ENCODE results near the gene RAB37. TPM values are rescaled to one million over a fixed set of nuclear protein-coding genes. Genes with fewer than 3 reads are reported as not detected.

Gene RAB37
- total RNA-seq, 1 donor from 2014 or later = 1.3 TPM

DNA sequence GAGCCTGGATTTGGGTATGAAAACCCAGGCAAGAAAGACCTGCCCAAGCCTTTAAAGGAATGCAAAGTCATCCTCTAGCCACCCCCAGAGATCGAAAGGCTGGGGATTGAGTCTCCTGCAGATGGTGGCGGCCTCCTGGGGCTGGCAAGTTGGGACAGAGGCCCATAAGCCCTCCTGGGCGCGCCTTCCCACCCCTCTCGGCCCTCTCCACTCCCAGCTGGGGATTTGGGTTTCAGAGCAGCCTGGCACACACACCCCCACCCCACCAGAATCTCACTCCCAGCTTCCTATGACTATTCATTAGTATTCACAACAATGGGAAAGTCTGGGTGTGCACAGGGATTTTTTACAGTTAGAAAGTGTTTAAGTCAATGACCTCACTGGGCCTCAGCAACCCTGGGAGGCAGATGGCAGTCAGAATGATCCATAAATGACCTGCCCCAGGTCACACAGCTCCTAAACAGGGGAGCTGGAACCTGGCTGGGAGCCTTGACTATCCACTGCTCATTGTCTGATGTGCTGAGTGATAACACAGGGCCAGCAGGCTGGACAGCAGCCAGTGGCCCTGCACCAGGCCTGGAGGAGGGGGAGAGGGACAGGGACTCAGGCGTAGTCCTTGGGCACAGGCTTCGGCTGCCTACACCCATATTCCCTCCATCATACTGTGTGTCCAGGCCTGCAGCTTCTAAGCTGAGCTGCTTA lies 23.5 kb downstream of the RAB37 start:
- no peak for DNase-seq (ENCODE audit: low spot score)

DNA sequence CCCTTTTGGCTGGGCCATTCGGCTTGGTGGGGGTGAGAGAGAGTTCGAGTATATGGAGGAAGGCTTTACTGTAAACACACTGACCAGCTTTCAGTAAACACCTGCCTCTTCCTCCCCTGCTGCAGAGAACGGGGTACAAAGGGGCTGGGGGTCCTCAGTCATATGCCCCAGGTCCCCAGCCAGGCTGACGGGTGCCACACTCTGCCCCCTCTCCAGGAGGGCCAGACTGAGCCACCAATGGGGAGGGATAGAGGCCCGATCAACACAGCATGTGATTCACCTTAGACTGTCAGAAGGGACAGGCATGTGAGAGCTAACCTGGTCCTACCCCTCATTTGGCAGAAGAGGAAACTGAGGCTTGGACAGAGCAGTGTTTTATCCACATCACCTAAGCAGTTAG lies 24.4 kb downstream of the RAB37 start:
- no peak for DNase-seq (ENCODE audit: low spot score)

DNA sequence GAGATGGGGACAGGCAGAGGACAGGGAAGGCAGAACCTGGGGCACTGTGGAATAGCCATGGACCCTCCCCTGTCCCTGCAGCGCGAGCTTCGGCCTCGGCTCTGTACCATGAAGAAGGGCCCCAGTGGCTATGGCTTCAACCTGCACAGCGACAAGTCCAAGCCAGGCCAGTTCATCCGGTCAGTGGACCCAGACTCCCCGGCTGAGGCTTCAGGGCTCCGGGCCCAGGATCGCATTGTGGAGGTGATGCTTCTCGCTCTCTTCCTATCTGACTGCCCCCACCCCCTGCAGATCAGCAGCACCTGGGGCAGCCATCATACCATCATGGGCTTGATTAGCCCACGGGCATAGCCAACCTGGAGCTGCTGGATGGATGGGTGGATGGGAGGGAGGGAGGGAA lies 24.9 kb downstream of the RAB37 start:
- no peak for DNase-seq (ENCODE audit: low spot score)

DNA sequence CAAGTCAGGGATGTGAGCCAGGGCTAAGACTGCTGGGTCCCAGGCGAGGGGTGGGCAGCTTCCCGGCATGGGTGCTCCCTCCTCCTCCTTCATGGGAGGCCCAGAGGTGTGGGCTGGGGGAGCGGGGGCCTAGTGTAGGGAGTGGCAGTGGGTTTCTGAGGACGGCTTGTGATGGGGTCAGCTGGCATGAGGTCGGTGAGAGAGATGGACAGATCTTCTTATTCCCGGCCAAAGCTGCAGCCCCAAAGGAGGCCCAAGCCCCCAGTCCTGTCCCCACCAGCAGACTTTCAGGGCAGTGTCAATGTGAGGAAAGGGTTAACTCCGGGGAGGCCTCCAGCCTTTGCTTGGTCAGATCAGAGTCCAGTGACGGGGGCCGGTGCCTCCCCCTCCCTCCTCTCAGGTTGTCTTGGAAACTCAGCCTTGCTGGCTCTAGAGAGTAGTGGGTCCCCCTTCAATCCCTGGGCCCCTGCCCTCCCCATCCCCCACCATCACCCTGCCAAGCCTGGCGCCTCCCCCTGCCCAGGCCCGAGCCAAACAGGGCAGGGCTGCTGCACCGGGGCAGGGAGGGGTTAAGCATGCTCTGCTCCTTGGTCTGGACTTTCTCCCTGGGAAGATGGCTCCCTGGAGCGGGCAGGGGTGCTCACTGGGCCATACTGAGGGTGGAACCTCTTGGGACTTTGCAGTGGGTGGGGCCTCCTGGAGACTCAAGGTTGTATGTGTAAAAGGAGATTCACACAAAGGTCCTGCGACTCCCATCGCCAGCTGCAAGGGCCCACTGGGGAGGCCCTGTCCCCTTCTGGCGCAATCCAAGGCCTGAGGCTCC lies 26.7 kb downstream of the RAB37 start:
- DNase-seq (ENCODE audit: low spot score) = no peak

- no peak for DNase-seq (ENCODE audit: low spot score)
Observed at GRCh38 chr17:74764751-74765286, 27.8 kb downstream of the RAB37 start.

DNA sequence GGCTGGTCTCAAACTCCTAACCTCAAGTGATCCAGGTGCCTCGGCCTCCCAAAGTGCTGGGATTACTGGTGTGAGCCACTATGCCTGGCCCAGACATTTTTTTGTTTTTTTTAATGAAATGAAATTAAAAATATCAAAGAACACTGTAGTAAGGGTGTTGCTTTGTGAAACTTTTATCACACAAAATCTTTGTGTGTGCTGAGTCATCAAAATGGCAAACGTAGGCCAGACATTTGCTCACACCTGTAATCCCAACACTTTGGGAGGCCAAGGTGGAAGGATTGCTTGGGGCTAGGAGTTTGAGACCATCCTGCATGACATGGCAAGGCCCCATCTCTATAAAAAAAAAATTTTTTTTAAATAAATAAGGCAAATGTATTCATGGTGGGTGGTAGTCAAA lies 29.4 kb downstream of the RAB37 start:
- no peak for DNase-seq (ENCODE audit: low spot score)

DNA sequence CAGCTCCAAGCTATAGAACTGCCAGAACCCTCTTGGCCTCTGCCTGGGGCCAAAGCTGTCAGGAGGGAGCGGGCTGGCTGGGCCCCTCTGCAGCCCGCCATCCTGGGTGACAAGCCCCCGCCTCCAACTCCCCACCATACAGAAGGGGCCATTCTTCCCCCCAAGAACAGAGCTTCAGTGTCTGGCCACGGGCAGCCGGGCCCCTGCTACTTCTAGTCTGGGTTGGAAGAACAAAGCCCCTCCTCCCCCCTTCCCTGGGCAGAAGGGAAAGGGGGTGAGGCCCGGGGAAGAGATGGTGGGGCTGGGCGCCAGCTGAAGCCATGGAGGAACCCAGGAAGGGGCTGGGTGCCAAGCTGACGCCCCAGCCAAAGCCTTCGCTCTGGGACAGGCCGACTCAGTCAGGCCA lies 30.1 kb downstream of the RAB37 start:
- DNase-seq (ENCODE audit: low spot score) = no peak

DNA sequence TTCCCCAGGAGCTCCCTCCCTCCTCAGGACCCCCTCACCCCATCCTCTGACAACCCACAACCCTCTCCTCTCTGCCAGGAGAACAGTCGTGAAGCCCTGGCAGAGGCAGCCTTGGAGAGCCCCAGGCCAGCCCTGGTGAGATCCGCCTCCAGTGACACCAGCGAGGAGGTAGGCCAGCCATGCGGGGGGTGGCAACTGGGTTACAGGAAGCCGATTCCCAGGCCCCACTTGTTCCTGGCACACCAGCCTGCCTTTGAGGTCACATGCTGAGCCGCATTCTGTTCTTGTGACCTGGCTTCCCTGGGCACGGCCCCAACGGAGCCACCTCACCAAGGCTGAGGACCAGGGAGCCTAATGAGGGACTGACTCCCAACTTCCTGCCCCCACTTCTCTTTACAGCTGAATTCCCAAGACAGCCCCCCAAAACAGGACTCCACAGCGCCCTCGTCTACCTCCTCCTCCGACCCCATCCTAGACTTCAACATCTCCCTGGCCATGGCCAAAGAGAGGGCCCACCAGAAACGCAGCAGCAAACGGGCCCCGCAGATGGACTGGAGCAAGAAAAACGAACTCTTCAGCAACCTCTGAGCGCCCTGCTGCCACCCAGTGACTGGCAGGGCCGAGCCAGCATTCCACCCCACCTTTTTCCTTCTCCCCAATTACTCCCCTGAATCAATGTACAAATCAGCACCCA lies 31.2 kb downstream of the RAB37 start:
- no peak for DNase-seq (ENCODE audit: low spot score)

DNA sequence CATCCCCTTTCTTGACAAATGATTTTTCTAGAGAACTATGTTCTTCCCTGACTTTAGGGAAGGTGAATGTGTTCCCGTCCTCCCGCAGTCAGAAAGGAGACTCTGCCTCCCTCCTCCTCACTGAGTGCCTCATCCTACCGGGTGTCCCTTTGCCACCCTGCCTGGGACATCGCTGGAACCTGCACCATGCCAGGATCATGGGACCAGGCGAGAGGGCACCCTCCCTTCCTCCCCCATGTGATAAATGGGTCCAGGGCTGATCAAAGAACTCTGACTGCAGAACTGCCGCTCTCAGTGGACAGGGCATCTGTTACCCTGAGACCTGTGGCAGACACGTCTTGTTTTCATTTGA lies 31.7 kb downstream of the RAB37 start:
- no peak for DNase-seq (ENCODE audit: low spot score)

DNA sequence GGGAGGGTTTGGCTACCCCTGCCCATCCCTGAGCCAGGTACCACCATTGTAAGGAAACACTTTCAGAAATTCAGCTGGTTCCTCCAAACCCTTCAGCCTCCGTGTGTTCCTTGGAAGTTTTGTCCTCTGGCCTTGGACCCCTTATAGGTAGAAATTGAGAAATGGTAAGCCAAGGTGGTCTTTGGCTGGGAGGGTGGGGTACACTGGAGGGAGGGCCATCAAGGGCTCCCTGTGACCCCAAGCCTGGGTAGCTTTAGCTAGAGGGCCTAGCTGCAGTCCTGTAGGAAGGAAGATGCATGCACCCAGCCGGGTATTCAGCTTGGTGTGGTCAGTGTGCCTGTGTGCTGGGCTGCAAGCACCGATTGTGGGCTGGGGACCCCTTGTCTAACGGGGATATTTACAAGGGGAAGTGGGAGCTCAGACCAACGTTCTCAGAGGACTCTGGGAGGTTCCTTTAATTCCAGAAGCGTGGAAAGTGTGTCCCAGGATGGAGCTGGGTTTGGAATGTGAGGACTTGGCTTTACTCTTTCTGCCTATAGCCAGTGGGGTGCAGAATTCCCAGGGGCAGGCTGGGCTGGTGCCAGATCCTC lies 32.3 kb downstream of the RAB37 start:
- no peak for DNase-seq (ENCODE audit: low spot score)

- DNase-seq (ENCODE audit: low spot score) = no peak
Observed at GRCh38 chr17:74769856-74770497, 32.9 kb downstream of the RAB37 start.

DNA sequence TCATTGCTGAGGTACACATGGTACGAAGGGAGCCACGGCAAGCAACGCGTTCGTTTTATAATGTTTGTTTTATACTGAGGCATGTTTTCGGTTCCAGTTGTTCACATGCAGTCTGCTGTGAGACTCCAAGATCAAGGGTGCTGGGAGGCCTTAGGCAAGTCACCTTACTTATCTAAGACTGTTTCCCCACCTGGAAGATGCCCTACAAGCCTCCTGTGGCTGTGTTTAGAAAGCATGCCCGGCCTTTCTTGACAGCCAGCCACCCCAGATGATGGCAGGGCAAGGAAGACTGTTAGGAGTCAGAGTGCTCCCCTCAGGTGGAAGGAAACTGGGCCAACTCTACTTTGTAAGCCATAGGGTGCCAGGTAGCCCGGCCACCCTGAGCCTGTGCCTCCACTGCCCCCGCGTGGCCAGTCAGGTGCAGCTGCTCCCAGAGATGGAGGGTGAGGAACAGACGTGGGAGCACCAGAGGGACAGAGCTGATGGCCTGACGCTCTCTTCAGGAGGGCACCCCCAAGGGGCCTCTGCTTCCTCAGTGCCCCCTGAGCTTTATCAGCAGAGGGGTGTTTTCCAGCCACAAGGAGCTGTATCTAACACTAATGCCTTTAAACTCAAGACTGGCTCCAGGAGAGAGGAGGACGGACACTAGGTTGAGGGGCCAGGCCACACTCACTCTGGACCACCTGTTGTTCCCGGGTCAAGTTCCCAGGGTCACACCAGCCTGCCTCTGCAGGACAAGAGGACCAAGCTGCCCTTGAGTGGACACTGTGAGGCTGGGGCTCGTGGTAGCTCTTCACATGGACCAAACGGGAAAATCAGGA lies 33.7 kb downstream of the RAB37 start:
- DNase-seq (ENCODE audit: low spot score) = no peak

- DNase-seq (ENCODE audit: low spot score) = no peak
Observed at GRCh38 chr17:74771319-74771914, 34.4 kb downstream of the RAB37 start.

- no peak for DNase-seq (ENCODE audit: low spot score)
Observed at GRCh38 chr17:74772053-74772452, 35.0 kb downstream of the RAB37 start.

GRCh38 chr17:74773414-74773813 lies 36.4 kb downstream of the RAB37 start:
- no peak for DNase-seq (ENCODE audit: low spot score)

- DNase-seq (ENCODE audit: low spot score) = no peak
Observed at GRCh38 chr17:74773871-74774286, 36.8 kb downstream of the RAB37 start.

- no peak for DNase-seq (ENCODE audit: low spot score)
Observed at GRCh38 chr17:74775409-74776043, 38.5 kb downstream of the RAB37 start.

DNA sequence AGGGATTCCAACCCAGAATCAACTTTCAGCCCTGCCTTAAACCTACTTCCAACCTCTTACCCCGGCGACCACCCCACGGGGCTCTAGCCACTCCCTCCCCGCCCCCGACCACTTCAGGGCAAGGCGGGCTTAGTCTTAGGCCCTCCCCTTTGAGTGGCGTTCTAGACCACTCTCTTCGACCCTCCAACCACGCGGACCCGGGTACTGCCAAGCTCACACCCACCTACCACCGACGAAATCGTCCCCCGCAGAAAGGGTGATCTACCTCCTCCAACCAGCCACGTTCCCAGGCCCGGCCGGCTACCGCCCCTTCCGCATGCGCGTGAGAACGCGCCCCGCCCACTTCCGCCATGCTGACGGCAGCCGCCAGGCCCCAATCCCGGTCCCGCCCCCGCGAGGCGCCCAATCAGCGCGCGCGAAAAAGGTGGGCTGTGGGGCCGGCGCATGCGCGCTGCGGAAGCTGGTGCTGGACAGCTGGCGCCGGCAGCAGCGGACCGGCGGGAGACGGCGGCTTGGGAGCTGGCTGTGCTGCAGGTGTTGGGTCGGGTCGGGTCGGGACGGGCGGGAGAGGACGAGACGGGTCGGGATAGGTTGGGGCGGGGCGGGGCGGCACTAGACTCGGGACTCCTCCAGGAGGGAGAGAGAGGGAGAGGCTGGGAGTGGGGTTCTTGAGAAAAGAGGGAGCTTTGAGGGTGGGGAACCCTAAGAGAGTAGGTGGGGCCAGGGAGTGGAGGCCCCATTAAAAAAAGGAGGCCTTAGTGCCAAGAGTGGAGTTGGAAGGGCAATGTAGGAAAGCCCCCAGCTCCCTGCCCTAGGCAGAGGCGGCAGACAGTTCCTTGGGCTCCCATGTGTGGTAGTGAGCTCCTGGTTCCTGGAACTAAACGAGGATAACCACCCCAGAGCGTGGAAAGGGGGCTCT lies 39.2 kb downstream of the RAB37 start, which contains the start of gene NAT9:
Gene NAT9, minus strand, starts transcription at position 302 of the 919 bp plus-strand sequence. CDS start 647 bp downstream, outside the sequence.
- DNase-seq (ENCODE audit: low spot score) = peak; percentile 100

Measured in mesenteric fat pad (tissue), 1 donor.